NCI-H187 (cell line): Measurements from ENCODE around the gene LYAR.

ENCODE experiments used
- DNase-seq, 2 experiments: peaks; one replicate each; lab custom pipeline; 2025; lab: John Stamatoyannopoulos, UW

LYAR gene

GRCh38 chr4:4315461-4316149 lies 25.7 kb upstream of the LYAR start:
- DNase-seq, result no peak

- no peak for DNase-seq
Observed at GRCh38 chr4:4311193-4311592, 21.2 kb upstream of the LYAR start.

GRCh38 chr4:4308800-4309441 lies 19.0 kb upstream of the LYAR start:
- DNase-seq, result no peak

GRCh38 chr4:4306920-4307319 lies 17.0 kb upstream of the LYAR start:
- DNase-seq, result no peak

GRCh38 chr4:4302416-4302815 lies 12.5 kb upstream of the LYAR start:
- DNase-seq, result no peak

GRCh38 chr4:4302001-4302400 lies 12.0 kb upstream of the LYAR start:
- no peak for DNase-seq

GRCh38 chr4:4299006-4299405 lies 9.1 kb upstream of the LYAR start:
- DNase-seq, result no peak

- DNase-seq, result no peak
Observed at GRCh38 chr4:4296283-4296846, 6.4 kb upstream of the LYAR start.

GRCh38 chr4:4293279-4293678 lies 3.3 kb upstream of the LYAR start:
- no peak for DNase-seq

- peak in 1 of 2 experiments; percentile 64 for DNase-seq
Observed at GRCh38 chr4:4289597-4289940, 385 bp downstream of the LYAR start.

- no peak for DNase-seq
Observed at GRCh38 chr4:4289055-4289454, 899 bp downstream of the LYAR start.

GRCh38 chr4:4288098-4288497 lies 1.9 kb downstream of the LYAR start:
- no peak for DNase-seq

- DNase-seq, result no peak
Observed at GRCh38 chr4:4284827-4285618, 4.9 kb downstream of the LYAR start.

- DNase-seq, result no peak
Observed at GRCh38 chr4:4281787-4282186, 8.2 kb downstream of the LYAR start.

- no peak for DNase-seq
Observed at GRCh38 chr4:4277531-4277930, 12.4 kb downstream of the LYAR start.

- DNase-seq, result no peak
Observed at GRCh38 chr4:4274226-4274625, 15.7 kb downstream of the LYAR start.

GRCh38 chr4:4271912-4272311 lies 18.0 kb downstream of the LYAR start:
- DNase-seq, result no peak

GRCh38 chr4:4270529-4270928 lies 19.4 kb downstream of the LYAR start:
- DNase-seq, result no peak

GRCh38 chr4:4269856-4270255 lies 20.1 kb downstream of the LYAR start:
- no peak for DNase-seq

- no peak for DNase-seq
Observed at GRCh38 chr4:4269331-4269731, 20.6 kb downstream of the LYAR start.

GRCh38 chr4:4268776-4269175 lies 21.2 kb downstream of the LYAR start:
- DNase-seq, result no peak

- DNase-seq, result no peak
Observed at GRCh38 chr4:4267981-4268380, 22.0 kb downstream of the LYAR start.

GRCh38 chr4:4260185-4260751 lies 29.7 kb downstream of the LYAR start:
- DNase-seq, result no peak
